SK-N-SH treated with all-trans-retinoic acid at 6 μM for 48 hours (cell line): ENCODE data around the gene OR2L8.

Source experiments
- ATAC-seq: fragments of 200-7000 bp; cut with Tn5 transposase; 3 replicates; pipeline ENCODE4 v1.9.1; 2020; ENCODE audit warnings: mild to moderate bottlenecking, moderate library complexity
- ARNTL ChIP-seq: fragments of 450-650 bp; formaldehyde crosslinking; IDR thresholded peaks from 2 replicates; pipeline ENCODE4 v1.5.0; 2020; ENCODE audit warnings: low read depth, mild to moderate bottlenecking, moderate library complexity, borderline replicate concordance
- CSDC2 ChIP-seq: fragments of 250-450 bp; sonication (Bioruptor Pico); IDR thresholded peaks from 2 replicates; pipeline ENCODE4 v1.5.0; 2020; ENCODE audit warnings: mild to moderate bottlenecking, moderate library complexity
- ESRRG ChIP-seq: fragments of 250-450 bp; sonication (Bioruptor Pico); IDR thresholded peaks from 2 replicates; pipeline ENCODE4 v1.6.1; 2021; ENCODE audit warnings: mild to moderate bottlenecking
- GLIS3 ChIP-seq: fragments of 250-450 bp; sonication (Bioruptor Pico); IDR thresholded peaks from 2 replicates; pipeline ENCODE4 v1.5.0; 2020; ENCODE audit warnings: mild to moderate bottlenecking, moderate library complexity
- ISL1 ChIP-seq: fragments of 250-450 bp; sonication (Bioruptor Pico); IDR thresholded peaks from 2 replicates; pipeline ENCODE4 v2.1.2; 2022; ENCODE audit warnings: mild to moderate bottlenecking, moderate library complexity
- OSR1 ChIP-seq: fragments of 250-450 bp; sonication (Bioruptor Pico); IDR thresholded peaks from 2 replicates; pipeline ENCODE4 v1.8.0; 2022; ENCODE audit warnings: moderate library complexity, mild to moderate bottlenecking, inconsistent platforms
- PPARA ChIP-seq: fragments of 250-450 bp; sonication (Bioruptor Pico); IDR thresholded peaks from 2 replicates; pipeline ENCODE4 v1.5.0; 2020; ENCODE audit warnings: mild to moderate bottlenecking, borderline replicate concordance
- RARB ChIP-seq: fragments of 250-450 bp; sonication (Bioruptor Pico); IDR thresholded peaks from 2 replicates; pipeline ENCODE4 v1.8.0; 2021; ENCODE audit warnings: mild to moderate bottlenecking, moderate library complexity
- SNAI2 ChIP-seq: fragments of 250-450 bp; sonication (Bioruptor Pico); IDR thresholded peaks from 2 replicates; pipeline ENCODE4 v1.5.0; 2020; ENCODE audit warnings: mild to moderate bottlenecking, moderate library complexity
- TCF4 ChIP-seq: fragments of 250-450 bp; sonication (Bioruptor Pico); IDR thresholded peaks from 2 replicates; pipeline ENCODE4 v1.8.0; 2021; ENCODE audit warnings: mild to moderate bottlenecking, moderate library complexity, borderline replicate concordance
- TOX ChIP-seq: fragments of 250-450 bp; sonication (Bioruptor Pico); IDR thresholded peaks from 2 replicates; pipeline ENCODE4 v1.8.0; 2021; ENCODE audit warnings: mild to moderate bottlenecking, moderate library complexity, borderline replicate concordance
- ZC3H10 ChIP-seq: fragments of 250-450 bp; sonication (Bioruptor Pico); IDR thresholded peaks from 2 replicates; pipeline ENCODE4 v1.5.1; 2021; ENCODE audit warnings: mild to moderate bottlenecking, moderate library complexity
- ZFP3 ChIP-seq: fragments of 250-450 bp; sonication (Bioruptor Pico); IDR thresholded peaks from 2 replicates; pipeline ENCODE4 v1.5.0; 2020; ENCODE audit warnings: mild to moderate bottlenecking, moderate library complexity
- ZFP30 ChIP-seq: fragments of 450-650 bp; formaldehyde crosslinking; IDR thresholded peaks from 2 replicates; pipeline ENCODE4 v1.5.0; 2022; ENCODE audit warnings: mild to moderate bottlenecking, moderate library complexity
- ZNF565 ChIP-seq: fragments of 450-650 bp; formaldehyde crosslinking; conservative IDR thresholded peaks from 2 replicates; pipeline ENCODE4 v1.5.0; 2020; ENCODE audit warnings: low read depth, mild to moderate bottlenecking, moderate library complexity
- ZNF8 ChIP-seq: fragments of 450-650 bp; formaldehyde crosslinking; IDR thresholded peaks from 2 replicates; pipeline ENCODE4 v1.5.0; 2020; ENCODE audit warnings: mild to moderate bottlenecking, moderate library complexity
- TF ChIP-seq, protein P1 (sequence below): fragments of 250-450 bp; sonication (Bioruptor Pico); IDR thresholded peaks from 2 replicates; pipeline ENCODE4 v1.5.0; 2020; ENCODE audit warnings: mild to moderate bottlenecking, moderate library complexity
- TF ChIP-seq, protein P2 (sequence below): fragments of 250-450 bp; sonication (Bioruptor Pico); IDR thresholded peaks from 2 replicates; pipeline ENCODE4 v1.5.1; 2020; ENCODE audit warnings: low read depth, mild to moderate bottlenecking, moderate library complexity
- TF ChIP-seq, protein P3 (sequence below): fragments of 250-450 bp; sonication (Bioruptor Pico); IDR thresholded peaks from 2 replicates; pipeline ENCODE4 v1.8.0; 2021; ENCODE audit warnings: low read depth, mild to moderate bottlenecking, moderate library complexity, borderline replicate concordance
- TF ChIP-seq, protein P4 (sequence below): fragments of 250-450 bp; sonication (Bioruptor Pico); IDR thresholded peaks from 2 replicates; pipeline ENCODE4 v1.5.1; 2021; ENCODE audit warnings: mild to moderate bottlenecking, moderate library complexity
- TF ChIP-seq, protein P5 (sequence below): fragments of 250-450 bp; sonication (Bioruptor Pico); IDR thresholded peaks from 2 replicates; pipeline ENCODE4 v1.8.0; 2020; ENCODE audit warnings: mild to moderate bottlenecking, moderate library complexity, borderline replicate concordance

Gene OR2L8

DNA sequence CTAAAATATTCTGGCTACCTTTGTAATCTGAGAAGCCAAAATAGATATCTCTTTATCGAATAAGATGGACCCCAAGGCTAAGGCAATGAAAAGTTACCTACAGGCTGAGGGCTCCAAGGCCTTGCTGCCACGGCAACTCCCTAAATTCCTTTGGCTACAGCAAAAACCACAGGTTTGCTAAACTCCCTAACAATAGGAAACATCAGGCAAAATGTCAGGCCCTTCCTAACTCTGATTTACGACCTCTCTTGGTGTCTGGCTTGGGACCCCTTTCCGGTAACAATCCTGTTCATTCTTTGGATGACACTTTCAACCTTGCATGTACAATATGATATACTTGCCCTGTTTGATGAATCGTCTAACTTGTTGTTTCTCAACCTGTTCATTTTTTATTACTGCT lies 39.9 kb upstream of the OR2L8 start:
- no peak for ATAC-seq

GRCh38 chr1:247913786-247914185 lies 34.9 kb upstream of the OR2L8 start:
- no peak for ATAC-seq
- no peak for TF ChIP-seq ZC3H10
- no peak for TF ChIP-seq ARNTL (CRISPR knock-in tag)
- no peak for TF ChIP-seq RARB
- TF ChIP-seq, protein P1, sequence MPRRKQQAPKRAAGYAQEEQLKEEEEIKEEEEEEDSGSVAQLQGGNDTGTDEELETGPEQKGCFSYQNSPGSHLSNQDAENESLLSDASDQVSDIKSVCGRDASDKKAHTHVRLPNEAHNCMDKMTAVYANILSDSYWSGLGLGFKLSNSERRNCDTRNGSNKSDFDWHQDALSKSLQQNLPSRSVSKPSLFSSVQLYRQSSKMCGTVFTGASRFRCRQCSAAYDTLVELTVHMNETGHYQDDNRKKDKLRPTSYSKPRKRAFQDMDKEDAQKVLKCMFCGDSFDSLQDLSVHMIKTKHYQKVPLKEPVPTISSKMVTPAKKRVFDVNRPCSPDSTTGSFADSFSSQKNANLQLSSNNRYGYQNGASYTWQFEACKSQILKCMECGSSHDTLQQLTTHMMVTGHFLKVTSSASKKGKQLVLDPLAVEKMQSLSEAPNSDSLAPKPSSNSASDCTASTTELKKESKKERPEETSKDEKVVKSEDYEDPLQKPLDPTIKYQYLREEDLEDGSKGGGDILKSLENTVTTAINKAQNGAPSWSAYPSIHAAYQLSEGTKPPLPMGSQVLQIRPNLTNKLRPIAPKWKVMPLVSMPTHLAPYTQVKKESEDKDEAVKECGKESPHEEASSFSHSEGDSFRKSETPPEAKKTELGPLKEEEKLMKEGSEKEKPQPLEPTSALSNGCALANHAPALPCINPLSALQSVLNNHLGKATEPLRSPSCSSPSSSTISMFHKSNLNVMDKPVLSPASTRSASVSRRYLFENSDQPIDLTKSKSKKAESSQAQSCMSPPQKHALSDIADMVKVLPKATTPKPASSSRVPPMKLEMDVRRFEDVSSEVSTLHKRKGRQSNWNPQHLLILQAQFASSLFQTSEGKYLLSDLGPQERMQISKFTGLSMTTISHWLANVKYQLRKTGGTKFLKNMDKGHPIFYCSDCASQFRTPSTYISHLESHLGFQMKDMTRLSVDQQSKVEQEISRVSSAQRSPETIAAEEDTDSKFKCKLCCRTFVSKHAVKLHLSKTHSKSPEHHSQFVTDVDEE: no peak
- no peak for TF ChIP-seq SNAI2
- TF ChIP-seq TOX (CRISPR knock-in tag): no peak
- no peak for TF ChIP-seq TCF4 (CRISPR knock-in tag)
- TF ChIP-seq ESRRG (CRISPR knock-in tag): no peak
- TF ChIP-seq OSR1 (CRISPR knock-in tag): no peak
- TF ChIP-seq, protein P2, sequence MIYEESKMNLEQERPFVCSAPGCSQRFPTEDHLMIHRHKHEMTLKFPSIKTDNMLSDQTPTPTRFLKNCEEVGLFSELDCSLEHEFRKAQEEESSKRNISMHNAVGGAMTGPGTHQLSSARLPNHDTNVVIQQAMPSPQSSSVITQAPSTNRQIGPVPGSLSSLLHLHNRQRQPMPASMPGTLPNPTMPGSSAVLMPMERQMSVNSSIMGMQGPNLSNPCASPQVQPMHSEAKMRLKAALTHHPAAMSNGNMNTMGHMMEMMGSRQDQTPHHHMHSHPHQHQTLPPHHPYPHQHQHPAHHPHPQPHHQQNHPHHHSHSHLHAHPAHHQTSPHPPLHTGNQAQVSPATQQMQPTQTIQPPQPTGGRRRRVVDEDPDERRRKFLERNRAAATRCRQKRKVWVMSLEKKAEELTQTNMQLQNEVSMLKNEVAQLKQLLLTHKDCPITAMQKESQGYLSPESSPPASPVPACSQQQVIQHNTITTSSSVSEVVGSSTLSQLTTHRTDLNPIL (CRISPR knock-in tag): no peak
- no peak for TF ChIP-seq CSDC2
- TF ChIP-seq GLIS3 (CRISPR knock-in tag): no peak
- TF ChIP-seq, protein P3, sequence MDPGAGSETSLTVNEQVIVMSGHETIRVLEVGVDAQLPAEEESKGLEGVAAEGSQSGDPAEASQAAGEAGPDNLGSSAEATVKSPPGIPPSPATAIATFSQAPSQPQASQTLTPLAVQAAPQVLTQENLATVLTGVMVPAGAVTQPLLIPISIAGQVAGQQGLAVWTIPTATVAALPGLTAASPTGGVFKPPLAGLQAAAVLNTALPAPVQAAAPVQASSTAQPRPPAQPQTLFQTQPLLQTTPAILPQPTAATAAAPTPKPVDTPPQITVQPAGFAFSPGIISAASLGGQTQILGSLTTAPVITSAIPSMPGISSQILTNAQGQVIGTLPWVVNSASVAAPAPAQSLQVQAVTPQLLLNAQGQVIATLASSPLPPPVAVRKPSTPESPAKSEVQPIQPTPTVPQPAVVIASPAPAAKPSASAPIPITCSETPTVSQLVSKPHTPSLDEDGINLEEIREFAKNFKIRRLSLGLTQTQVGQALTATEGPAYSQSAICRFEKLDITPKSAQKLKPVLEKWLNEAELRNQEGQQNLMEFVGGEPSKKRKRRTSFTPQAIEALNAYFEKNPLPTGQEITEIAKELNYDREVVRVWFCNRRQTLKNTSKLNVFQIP: no peak
- TF ChIP-seq, protein P4, sequence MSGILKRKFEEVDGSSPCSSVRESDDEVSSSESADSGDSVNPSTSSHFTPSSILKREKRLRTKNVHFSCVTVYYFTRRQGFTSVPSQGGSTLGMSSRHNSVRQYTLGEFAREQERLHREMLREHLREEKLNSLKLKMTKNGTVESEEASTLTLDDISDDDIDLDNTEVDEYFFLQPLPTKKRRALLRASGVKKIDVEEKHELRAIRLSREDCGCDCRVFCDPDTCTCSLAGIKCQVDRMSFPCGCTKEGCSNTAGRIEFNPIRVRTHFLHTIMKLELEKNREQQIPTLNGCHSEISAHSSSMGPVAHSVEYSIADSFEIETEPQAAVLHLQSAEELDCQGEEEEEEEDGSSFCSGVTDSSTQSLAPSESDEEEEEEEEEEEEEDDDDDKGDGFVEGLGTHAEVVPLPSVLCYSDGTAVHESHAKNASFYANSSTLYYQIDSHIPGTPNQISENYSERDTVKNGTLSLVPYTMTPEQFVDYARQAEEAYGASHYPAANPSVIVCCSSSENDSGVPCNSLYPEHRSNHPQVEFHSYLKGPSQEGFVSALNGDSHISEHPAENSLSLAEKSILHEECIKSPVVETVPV (CRISPR knock-in tag): no peak
- TF ChIP-seq, protein P5, sequence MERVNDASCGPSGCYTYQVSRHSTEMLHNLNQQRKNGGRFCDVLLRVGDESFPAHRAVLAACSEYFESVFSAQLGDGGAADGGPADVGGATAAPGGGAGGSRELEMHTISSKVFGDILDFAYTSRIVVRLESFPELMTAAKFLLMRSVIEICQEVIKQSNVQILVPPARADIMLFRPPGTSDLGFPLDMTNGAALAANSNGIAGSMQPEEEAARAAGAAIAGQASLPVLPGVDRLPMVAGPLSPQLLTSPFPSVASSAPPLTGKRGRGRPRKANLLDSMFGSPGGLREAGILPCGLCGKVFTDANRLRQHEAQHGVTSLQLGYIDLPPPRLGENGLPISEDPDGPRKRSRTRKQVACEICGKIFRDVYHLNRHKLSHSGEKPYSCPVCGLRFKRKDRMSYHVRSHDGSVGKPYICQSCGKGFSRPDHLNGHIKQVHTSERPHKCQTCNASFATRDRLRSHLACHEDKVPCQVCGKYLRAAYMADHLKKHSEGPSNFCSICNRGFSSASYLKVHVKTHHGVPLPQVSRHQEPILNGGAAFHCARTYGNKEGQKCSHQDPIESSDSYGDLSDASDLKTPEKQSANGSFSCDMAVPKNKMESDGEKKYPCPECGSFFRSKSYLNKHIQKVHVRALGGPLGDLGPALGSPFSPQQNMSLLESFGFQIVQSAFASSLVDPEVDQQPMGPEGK (CRISPR knock-in tag): no peak
- no peak for TF ChIP-seq ZFP30
- no peak for TF ChIP-seq ISL1 (CRISPR knock-in tag)

More for the DNA sequence above, 39.9 kb upstream of the OR2L8 start:
- TF ChIP-seq PPARA (CRISPR knock-in tag) (no peak), CSDC2 (no peak), ZFP3 (no peak), OSR1 (CRISPR knock-in tag) (no peak), ZNF565 (CRISPR knock-in tag) (no peak), TOX (CRISPR knock-in tag) (no peak), ZNF8 (CRISPR knock-in tag) (no peak), ZFP30 (no peak)
- TF ChIP-seq, protein P1: no peak
